Measurements from ENCODE around the gene CD99L2.

- TF ChIP-seq CTCF (conservative IDR thresholded peaks at IDR 0.05 in 1 of 2, IDR thresholded peaks at IDR 0.05 in 1 of 2; ENCODE audit: low read depth in 1 of 2, low read length in 2 of 2) (no peak), EZH2 (IDR thresholded peaks at IDR 0.05; ENCODE audit: low read length, missing control alignments) (no peak)
Observed at GRCh38 chrX:150846130-150846529, 52.3 kb downstream of the CD99L2 start.
